Nephron (organoid): ENCODE results near the gene EFEMP1.

Experiments used
- H3K27ac Mint-ChIP-seq, 3 experiments: 2 replicates each; pipeline ENCODE4 v1.8.0; 2020; ENCODE audit warnings: mixed read lengths in 3 of 3, mild to moderate bottlenecking in 2 of 3, moderate library complexity in 1 of 3
- H3K27me3 Mint-ChIP-seq: 2 replicates; pipeline ENCODE4 v1.8.0; 2021; ENCODE audit warnings: low read depth, mild to moderate bottlenecking, moderate library complexity, mixed read lengths
- H3K36me3 Mint-ChIP-seq: 2 replicates; pipeline ENCODE4 v1.8.0; 2020; ENCODE audit warnings: low read depth, mixed read lengths
- H3K4me1 Mint-ChIP-seq: 2 replicates; pipeline ENCODE4 v1.8.0; 2020; ENCODE audit warnings: mixed read lengths
- H3K4me3 Mint-ChIP-seq, 3 experiments: 2 replicates each; pipeline ENCODE4 v1.8.0; 2020; ENCODE audit warnings: mild to moderate bottlenecking in 3 of 3, mixed read lengths in 3 of 3, moderate library complexity in 2 of 3
- H3K9me3 Mint-ChIP-seq: 2 replicates; pipeline ENCODE4 v1.8.0; 2020; ENCODE audit warnings: mixed read lengths
- TF ChIP-seq, protein P1 (sequence below), 3 experiments: fragments of 200-600 bp; sonication (generic); IDR thresholded peaks; one replicate each; pipeline ENCODE4 v1.5.0; 2021; ENCODE audit warnings: antibody characterized with exemption in 3 of 3; ENCODE audit not compliant: unreplicated experiment in 3 of 3

The EFEMP1 gene

DNA sequence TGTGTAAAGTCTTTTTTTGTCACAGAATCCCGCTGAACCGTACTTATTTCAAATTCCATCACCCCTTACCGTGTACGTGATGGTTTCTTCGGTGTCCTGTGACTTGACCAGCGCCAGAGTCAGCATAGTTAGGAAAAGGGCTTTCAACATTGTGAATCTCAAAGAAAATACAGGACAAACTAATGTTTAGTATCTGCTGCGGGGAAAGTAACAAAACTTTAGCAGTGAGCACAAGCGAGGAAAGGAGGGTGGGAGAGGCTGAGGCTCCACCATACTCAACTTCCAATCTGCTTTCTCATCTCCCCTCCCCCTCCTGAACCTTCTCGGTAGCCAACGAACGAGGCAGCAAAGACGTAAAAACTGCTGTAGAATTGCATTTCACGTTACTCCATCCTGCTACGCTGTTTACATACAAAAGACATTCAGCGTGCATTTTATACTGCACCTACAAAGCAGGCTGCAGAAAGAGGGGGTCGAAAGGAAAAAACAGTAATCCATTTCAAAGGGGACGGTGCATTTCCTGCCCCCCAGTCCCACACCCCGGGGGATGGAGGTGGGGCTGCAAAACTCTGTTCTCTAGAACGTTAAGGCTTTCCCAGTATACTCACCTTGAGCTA, 1.2 kb downstream of the EFEMP1 start:
- Mint-ChIP-seq H3K4me1 (peaks cover 8% of the 10 kb centered on the region), H3K27me3 (peaks cover 48% of the 10 kb centered on the region), H3K36me3 (peaks cover 3% of the 10 kb centered on the region), H3K9me3 (no peaks in the 10 kb centered on the region), H3K4me3 (peak overlapping the region; percentile 79 to 86 (median 84)), H3K27ac (peak overlapping the region in 2 of 3 experiments; percentile 16 to 59)
- TF ChIP-seq, protein P1, sequence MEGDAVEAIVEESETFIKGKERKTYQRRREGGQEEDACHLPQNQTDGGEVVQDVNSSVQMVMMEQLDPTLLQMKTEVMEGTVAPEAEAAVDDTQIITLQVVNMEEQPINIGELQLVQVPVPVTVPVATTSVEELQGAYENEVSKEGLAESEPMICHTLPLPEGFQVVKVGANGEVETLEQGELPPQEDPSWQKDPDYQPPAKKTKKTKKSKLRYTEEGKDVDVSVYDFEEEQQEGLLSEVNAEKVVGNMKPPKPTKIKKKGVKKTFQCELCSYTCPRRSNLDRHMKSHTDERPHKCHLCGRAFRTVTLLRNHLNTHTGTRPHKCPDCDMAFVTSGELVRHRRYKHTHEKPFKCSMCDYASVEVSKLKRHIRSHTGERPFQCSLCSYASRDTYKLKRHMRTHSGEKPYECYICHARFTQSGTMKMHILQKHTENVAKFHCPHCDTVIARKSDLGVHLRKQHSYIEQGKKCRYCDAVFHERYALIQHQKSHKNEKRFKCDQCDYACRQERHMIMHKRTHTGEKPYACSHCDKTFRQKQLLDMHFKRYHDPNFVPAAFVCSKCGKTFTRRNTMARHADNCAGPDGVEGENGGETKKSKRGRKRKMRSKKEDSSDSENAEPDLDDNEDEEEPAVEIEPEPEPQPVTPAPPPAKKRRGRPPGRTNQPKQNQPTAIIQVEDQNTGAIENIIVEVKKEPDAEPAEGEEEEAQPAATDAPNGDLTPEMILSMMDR (IDR thresholded peaks at IDR 0.05; ENCODE audit: unreplicated experiment in 3 of 3) = no peak

DNA sequence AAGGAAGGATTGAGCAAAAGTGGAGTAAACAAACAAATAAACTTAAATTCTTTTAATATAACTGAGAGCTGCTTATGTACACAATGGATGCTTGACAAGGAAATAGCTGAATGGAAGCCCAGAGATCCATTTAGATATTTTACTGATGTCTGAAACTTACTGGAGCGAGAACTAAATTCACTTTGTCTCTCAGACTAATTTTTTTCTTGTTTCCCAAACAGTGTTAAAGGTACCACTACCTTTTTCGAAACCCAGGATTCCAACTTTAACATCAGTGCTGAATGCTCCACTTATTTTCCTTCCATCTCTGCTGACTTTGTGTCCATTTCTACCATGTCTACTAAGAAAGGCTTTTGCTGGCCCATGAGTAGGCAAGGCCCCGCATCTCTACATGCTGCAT, 4.0 kb downstream of the EFEMP1 start:
- H3K27ac Mint-ChIP-seq = no peak overlapping the region
- H3K9me3 Mint-ChIP-seq = no peaks in the 10 kb centered on the region
- TF ChIP-seq, protein P1 (IDR thresholded peaks at IDR 0.05; ENCODE audit: unreplicated experiment in 3 of 3) = no peak
- peaks cover 23% of the 10 kb centered on the region for H3K27me3 Mint-ChIP-seq
- no peak overlapping the region for H3K4me3 Mint-ChIP-seq
- H3K36me3 Mint-ChIP-seq = peaks cover 3% of the 10 kb centered on the region
- peaks cover 8% of the 10 kb centered on the region for H3K4me1 Mint-ChIP-seq

DNA sequence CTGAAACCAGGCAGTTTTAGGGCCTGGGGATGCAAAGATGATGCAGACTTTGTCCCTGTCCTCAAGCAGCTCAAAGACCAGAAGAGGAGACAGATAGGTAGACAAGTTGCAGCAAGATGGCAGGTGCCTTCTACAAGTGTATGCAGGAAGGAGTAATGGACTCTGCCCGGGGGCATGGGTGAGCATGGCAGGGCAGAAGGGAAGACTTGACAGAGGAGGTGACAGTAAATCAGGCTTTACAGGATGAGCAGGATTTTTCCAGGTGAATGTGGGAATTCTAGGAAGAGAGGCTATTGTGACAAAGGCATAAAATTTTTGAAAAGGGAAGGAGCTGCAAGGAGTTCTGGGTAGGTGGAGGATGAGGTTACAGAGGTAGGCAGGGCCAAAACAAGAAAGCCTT, 4.7 kb downstream of the EFEMP1 start:
- Mint-ChIP-seq H3K27ac (no peak overlapping the region), H3K36me3 (peaks cover 3% of the 10 kb centered on the region), H3K27me3 (peaks cover 18% of the 10 kb centered on the region), H3K4me1 (peaks cover 8% of the 10 kb centered on the region), H3K9me3 (no peaks in the 10 kb centered on the region), H3K4me3 (no peak overlapping the region)
- TF ChIP-seq, protein P1 (IDR thresholded peaks at IDR 0.05; ENCODE audit: unreplicated experiment in 3 of 3) = no peak

DNA sequence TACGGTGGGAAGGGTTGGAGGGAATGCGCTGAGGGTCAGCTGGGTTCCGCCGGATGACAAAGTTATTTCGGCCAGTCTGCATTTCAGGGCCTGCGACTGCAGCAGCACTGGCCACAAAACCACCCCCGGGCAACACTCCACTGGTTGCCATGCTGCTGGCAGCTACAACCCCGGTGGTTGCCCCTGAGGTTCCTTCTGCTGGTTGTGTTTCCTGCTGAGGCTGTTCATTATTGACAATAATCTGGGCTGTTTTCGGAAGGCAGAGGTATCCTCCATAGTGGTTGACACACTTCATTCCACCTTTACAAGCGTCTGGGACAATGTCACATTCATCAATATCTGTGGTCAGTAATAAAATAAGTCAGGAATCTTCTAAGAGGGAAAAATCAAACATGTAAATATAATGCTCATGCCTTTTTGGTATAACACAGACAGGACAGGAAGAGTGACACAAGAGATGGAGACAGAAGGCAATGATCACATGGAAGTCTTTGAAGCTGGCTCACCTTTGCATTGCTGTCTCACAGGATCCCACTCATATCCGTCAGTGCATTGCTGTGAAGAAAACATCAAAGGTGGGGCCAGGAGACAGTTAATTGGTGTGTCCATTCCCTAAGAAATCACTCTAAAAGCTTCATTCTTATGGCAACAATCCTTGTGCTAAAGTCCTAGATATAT, 5.7 kb downstream of the EFEMP1 start:
- Mint-ChIP-seq H3K4me3 (no peak overlapping the region), H3K27me3 (peaks cover 11% of the 10 kb centered on the region), H3K36me3 (peaks cover 3% of the 10 kb centered on the region), H3K27ac (no peak overlapping the region), H3K9me3 (no peaks in the 10 kb centered on the region), H3K4me1 (peaks cover 8% of the 10 kb centered on the region)
- TF ChIP-seq, protein P1 (IDR thresholded peaks at IDR 0.05; ENCODE audit: unreplicated experiment in 3 of 3) = no peak

DNA sequence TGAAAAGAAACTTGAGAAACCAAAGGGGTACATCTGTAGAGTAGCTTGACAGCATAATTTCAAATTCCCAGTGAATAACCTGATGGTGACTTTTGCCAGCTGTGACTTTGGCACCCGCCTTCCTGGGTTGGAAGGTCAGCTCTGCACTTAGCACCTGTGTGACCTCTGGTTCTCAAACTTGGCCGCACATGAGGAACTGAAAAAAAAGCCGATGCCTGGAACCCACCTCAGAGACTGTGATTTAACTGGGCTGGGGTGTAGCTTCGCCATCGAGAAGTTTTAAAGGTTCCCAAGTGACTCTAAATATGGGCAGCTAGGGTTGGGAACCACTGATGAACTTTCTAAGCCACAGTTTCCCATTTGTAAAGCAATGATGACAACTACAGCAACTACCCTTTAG, 6.5 kb downstream of the EFEMP1 start:
- H3K36me3 Mint-ChIP-seq = peaks cover 3% of the 10 kb centered on the region
- H3K9me3 Mint-ChIP-seq = no peaks in the 10 kb centered on the region
- no peak overlapping the region for H3K4me3 Mint-ChIP-seq
- peaks cover 2% of the 10 kb centered on the region for H3K4me1 Mint-ChIP-seq
- peaks cover 4% of the 10 kb centered on the region for H3K27me3 Mint-ChIP-seq
- TF ChIP-seq, protein P1 (IDR thresholded peaks at IDR 0.05; ENCODE audit: unreplicated experiment in 3 of 3) = no peak
- H3K27ac Mint-ChIP-seq = no peak overlapping the region
